K562 (cell line): ENCODE measurements around the gene BRCA1. TPM values are rescaled to one million over a fixed set of nuclear protein-coding genes. Genes with fewer than 3 reads are reported as not detected.
A peak's percentile ranks its signal among the peaks of the same experiment; 100 is the strongest.

Experiments
- ATAC-seq: fragments of 200-7000 bp; cut with Tn5 transposase; 3 replicates; pipeline ENCODE4 v1.9.1; 2020; ENCODE audit warnings: moderate library complexity
- BruUV-seq: library from RNA; stranded (reverse); fragments of 400-500 nt; replicated peaks from 2 replicates; lab custom pipeline; 2021; lab: Mats Ljungman, UMichigan
- CTCF ChIA-PET: fragments of 300-600 bp; formaldehyde crosslinking; extraction: SDS; loops from one replicate; lab custom pipeline; 2021; ENCODE audit warnings: low intra/inter-chr PET ratio; lab: Yijun Ruan, JAX
- POLR2A ChIA-PET: fragments of 300-600, 350-650 bp; sonication (Branson Sonifier 250); formaldehyde crosslinking; extraction: SDS; loops from one replicate; lab custom pipeline; 2021; ENCODE audit warnings: antibody characterized with exemption, inconsistent platforms; lab: Yijun Ruan, JAX
- DNase-seq, 4 experiments: peaks; one replicate each; pipeline versions ENCODE4 v3.0.0 to v3.0.0-alpha.2; 2011 to 2018; ENCODE audit warnings: low spot score in 3 of 4, mixed read lengths in 3 of 4; ENCODE audit errors: extremely low read depth in 1 of 4
- FAIRE-seq: peaks from 2 replicates; lab custom pipeline; 2011; peaks lifted over from hg19 to GRCh38; lab: Jason Lieb, UNC
- H2AFZ ChIP-seq: 2 replicates; pipeline ENCODE4 v1.6.0; 2011; ENCODE audit warnings: low read depth, low read length, control low read depth, inconsistent platforms
- H3K27ac ChIP-seq: fragments of 200-600 bp; 3 replicates; pipeline ENCODE4 v1.8.0; 2011; ENCODE audit warnings: low read depth, mild to moderate bottlenecking, control low read depth, inconsistent platforms, low read length, moderate library complexity, mixed read lengths; ENCODE audit errors: extremely low read depth
- H3K27me3 ChIP-seq, 2 experiments: fragments of 300-600 bp in 1 of 2; 2 replicates in 1 of 2; 3 replicates in 1 of 2; pipeline versions ENCODE4 v1.6.0 to v1.8.0; 2011; ENCODE audit warnings: inconsistent platforms in 2 of 2, low read length in 2 of 2, mild to moderate bottlenecking in 1 of 2, mixed read lengths in 1 of 2, moderate library complexity in 1 of 2; ENCODE audit not compliant: control insufficient read depth in 2 of 2, insufficient read depth in 2 of 2
- H3K36me3 ChIP-seq: fragments of 300-600 bp; 3 replicates; pipeline ENCODE4 v1.8.0; 2011; ENCODE audit warnings: mild to moderate bottlenecking, low read length, inconsistent platforms; ENCODE audit not compliant: control insufficient read depth, insufficient read depth
- H3K4me1 ChIP-seq, 2 experiments: fragments of 200-600 bp in 1 of 2; replicated peaks in 1 of 2; 2 replicates in 1 of 2; 3 replicates in 1 of 2; pipeline versions ENCODE4 v1.5.1 to v1.8.0; 2011; ENCODE audit warnings: inconsistent platforms in 2 of 2, low read length in 2 of 2, mild to moderate bottlenecking in 1 of 2, mixed read lengths in 1 of 2, moderate library complexity in 1 of 2; ENCODE audit not compliant: control insufficient read depth in 2 of 2, insufficient read depth in 2 of 2
- H3K4me2 ChIP-seq: 2 replicates; pipeline ENCODE4 v1.6.1; 2011; ENCODE audit warnings: low read length, control low read depth, inconsistent platforms, mixed read lengths; ENCODE audit not compliant: insufficient read depth
- H3K4me3 ChIP-seq: fragments of 200-600 bp; sonication (generic), shearing (Covaris generic); 2 replicates; pipeline ENCODE4 v1.5.1; 2016; ENCODE audit warnings: control low read depth, inconsistent platforms
- H3K79me2 ChIP-seq: fragments of 200-600 bp; 3 replicates; pipeline ENCODE4 v1.8.0; 2011; ENCODE audit warnings: low read length, inconsistent platforms; ENCODE audit not compliant: control insufficient read depth, insufficient read depth
- H3K9ac ChIP-seq, 2 experiments: 2 replicates each; pipeline versions ENCODE4 v1.6.0 to v1.6.1; 2011; ENCODE audit warnings: low read depth in 2 of 2, low read length in 2 of 2, control low read depth in 1 of 2, inconsistent platforms in 1 of 2, mild to moderate bottlenecking in 1 of 2, mixed read lengths in 1 of 2; ENCODE audit not compliant: insufficient read depth in 1 of 2
- H3K9me1 ChIP-seq: one replicate; pipeline ENCODE4 v1.6.0; 2011; ENCODE audit warnings: inconsistent platforms, mild to moderate bottlenecking, low read length, moderate library complexity; ENCODE audit not compliant: control insufficient read depth, insufficient read depth
- H3K9me3 ChIP-seq: replicated peaks from 2 replicates; pipeline ENCODE4 v1.5.1; 2011; ENCODE audit warnings: low read depth, low read length, inconsistent platforms; ENCODE audit not compliant: control insufficient read depth, insufficient read depth
- H4K20me1 ChIP-seq: replicated peaks from 2 replicates; pipeline ENCODE4 v1.6.1; 2011; ENCODE audit warnings: low read length, inconsistent platforms, mixed read lengths; ENCODE audit not compliant: control insufficient read depth, insufficient read depth
- ZBTB33 ChIP-seq: sonication (generic); formaldehyde crosslinking; IDR thresholded peaks from 2 replicates; pipeline ENCODE4 v1.8.1; 2023; ENCODE audit warnings: mild to moderate bottlenecking, missing genetic modification reagents
- ZKSCAN1 ChIP-seq: fragments of 150-350 bp; IDR thresholded peaks from 2 replicates; pipeline ENCODE4 v1.6.1; 2016; ENCODE audit warnings: low read depth, low read length
- ZKSCAN8 ChIP-seq: fragments of 200-800 bp; sonication (Bioruptor generic); IDR thresholded peaks from 2 replicates; pipeline ENCODE4 v1.6.1; 2016; ENCODE audit warnings: missing genetic modification characterization, missing compliant biosample characterization
- WGBS: fragments of 100-300 bp; shearing (Covaris generic); methylation state at CpG from one replicate; pipeline ENCODE4 v1.1.6; 2016; ENCODE audit warnings: low coverage, mixed read lengths; ENCODE audit not compliant: insufficient coverage; ENCODE audit errors: missing lambda C conversion rate; 5-methylcytosine and 5-hydroxymethylcytosine counted together
- in situ Hi-C: fragments of 300-500 bp; cut with MboI; formaldehyde crosslinking; loops from 4 replicates; pipeline ENCODE4 v1.15.0; 2018; ENCODE audit warnings: inconsistent platforms, mixed read lengths
- intact Hi-C: fragments of 100-400 bp; cut with micrococcal nuclease; formaldehyde crosslinking; loops from 2 replicates; pipeline ENCODE4 v1.14.2; 2022
- polyA plus RNA-seq, 8 experiments: library from polyadenylated mRNA; depleted of rRNA in 4 of 8; stranded (reverse) in 5 of 8; unstranded in 3 of 8; fragments of >200 nt; fragmentation: Nextera tagmentation in 2 of 8; fragmentation: Illumina TruSeq in 1 of 8; extraction: Ambion mirVana in 2 of 8; extraction: Trizol in 1 of 8; gene quantifications; 2 replicates each; pipeline versions ENCODE4 v1.2.1 to v1.2.3, GENCODE V29; 2011 to 2014; ENCODE audit warnings: inconsistent platforms in 1 of 8, missing spikeins in 1 of 8
- total RNA-seq, 7 experiments: library from RNA; depleted of rRNA in 6 of 7; stranded (reverse); fragments of >200 nt in 6 of 7; fragmentation: Illumina TruSeq in 2 of 7; extraction: Trizol in 2 of 7; gene quantifications; 2 replicates each; pipeline versions ENCODE4 v1.2.1 to v1.2.3, GENCODE V29; 2011 to 2021; ENCODE audit warnings: low replicate concordance in 1 of 7

The BRCA1 gene
- total and polyA plus RNA-seq, 9 of the 15 experiments (the other 6 are each of a cell fraction or from before 2014, with no cell fraction given) = 25.9 to 95.3 (median 62.3) TPM

GRCh38 chr17:43132117-43132516 is 7.0 kb upstream of the BRCA1 start (continued):
- TF ChIP-seq ZKSCAN8 (CRISPR knock-in tag) = no peak

DNA sequence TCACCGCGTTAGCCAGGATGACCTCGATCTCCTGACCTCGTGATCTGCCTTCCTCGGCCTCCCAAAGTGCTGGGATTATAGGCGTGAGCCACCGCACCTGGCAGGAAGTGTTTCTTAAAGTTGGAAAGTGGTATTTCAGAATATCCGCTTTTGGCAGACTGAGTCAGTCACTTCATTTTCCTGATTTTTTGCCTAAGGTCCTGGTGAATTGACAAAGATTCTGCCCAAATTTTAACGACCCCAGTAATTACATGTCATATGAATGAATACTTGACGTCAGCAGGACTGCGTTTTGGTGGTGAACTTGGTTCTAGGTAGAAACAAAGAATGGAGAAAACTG is 4.5 kb upstream of the BRCA1 start:
- intact Hi-C loops = no loop called here
- no peak overlapping the region for H3K4me3 ChIP-seq
- peaks cover 40% of the 10 kb centered on the region for H3K79me2 ChIP-seq
- no peak for DNase-seq
- H3K36me3 ChIP-seq = peaks cover 48% of the 10 kb centered on the region; the same call in 2 of the 3 replicates
- peaks cover 4 to 13% of the 10 kb centered on the region in 2 experiments; a peak in 4 of 5 replicates for H3K4me1 ChIP-seq
- H3K27me3 ChIP-seq = no peaks in the 10 kb centered on the region
- no peaks in the 10 kb centered on the region for H3K9me3 ChIP-seq
- no peaks in the 10 kb centered on the region for H4K20me1 ChIP-seq
- POLR2A ChIA-PET = interaction anchor here (1.1 to 1.2 kb wide), 2 partner anchors 24 to 186 kb away, joined by 4 read pairs; no protein-coding TSS in a partner anchor
- TF ChIP-seq ZKSCAN1 (no peak), ZBTB33 (0 out of 2 replicates have a peak, but pooled peaks have one; percentile 3)
- TF ChIP-seq, all 486 proteins: peak for 1
- no peak overlapping the region for H3K27ac ChIP-seq
- FAIRE-seq (no peak), ATAC-seq (no peak)
- H3K4me2 ChIP-seq = no peak overlapping the region
- 86% methylated on average over 11 of the region's 11 CpGs for WGBS
- in situ Hi-C loops = no loop called here
- no peak overlapping the region for H3K9ac ChIP-seq
- CTCF ChIA-PET = no interaction called here
- no peak overlapping the region for H2AFZ ChIP-seq
- BruUV-seq = no TSS peak
- H3K9me1 ChIP-seq = no peaks in the 10 kb centered on the region
